GM19324 (cell line): Measurements from ENCODE around the gene PDE6G.
"Not testable (repeated sequence)": the region's sequence is repeated elsewhere in the genome, so short reads cannot be mapped to it uniquely, and the experiment has no call there.

Source experiments
- ATAC-seq: cut with Tn5 transposase; IDR thresholded peaks from one replicate; pipeline ENCODE4 v1.9.1; 2021; ENCODE audit warnings: mild to moderate bottlenecking, moderate library complexity; ENCODE audit not compliant: unreplicated experiment, low FRiP score

PDE6G gene

GRCh38 chr17:81638683-81639082, 17.7 kb downstream of the PDE6G start:
- no peak for ATAC-seq

GRCh38 chr17:81636505-81637288, 19.6 kb downstream of the PDE6G start, which contains the start of the genes NPLOC4 and TSPAN10:
Gene NPLOC4 (minus strand): TSS chr17:81637112. CDS start chr17:81636930, 182 bp downstream.
Gene TSPAN10 (plus strand): TSS chr17:81637196. CDS start chr17:81642413, 5,217 bp downstream.
- ATAC-seq: peak; percentile 89

- ATAC-seq: no peak
Observed at GRCh38 chr17:81635973-81636504, 20.3 kb downstream of the PDE6G start.

GRCh38 chr17:81635431-81635830, 20.9 kb downstream of the PDE6G start:
- ATAC-seq: no peak

- no peak for ATAC-seq
Observed at GRCh38 chr17:81631482-81631881, 24.9 kb downstream of the PDE6G start.

- ATAC-seq: no peak
Observed at GRCh38 chr17:81630274-81630673, 26.1 kb downstream of the PDE6G start.

- ATAC-seq: no peak
Observed at GRCh38 chr17:81621494-81622130, 34.7 kb downstream of the PDE6G start.

- not testable (repeated sequence) for ATAC-seq
Observed at GRCh38 chr17:81618307-81618706, 38.0 kb downstream of the PDE6G start.

GRCh38 chr17:81616877-81617276, 39.5 kb downstream of the PDE6G start:
- no peak for ATAC-seq

- no peak for ATAC-seq
Observed at GRCh38 chr17:81615401-81615930, 40.9 kb downstream of the PDE6G start.

GRCh38 chr17:81612172-81612970, 44.0 kb downstream of the PDE6G start:
- no peak for ATAC-seq

- no peak for ATAC-seq
Observed at GRCh38 chr17:81609541-81610311, 46.6 kb downstream of the PDE6G start.

GRCh38 chr17:81608605-81609004, 47.7 kb downstream of the PDE6G start:
- no peak for ATAC-seq

- ATAC-seq: no peak
Observed at GRCh38 chr17:81608082-81608481, 48.3 kb downstream of the PDE6G start.

GRCh38 chr17:81607431-81607830, 48.9 kb downstream of the PDE6G start:
- ATAC-seq: no peak

- no peak for ATAC-seq
Observed at GRCh38 chr17:81603846-81604610, 52.3 kb downstream of the PDE6G start.

GRCh38 chr17:81601525-81602120, 54.7 kb downstream of the PDE6G start:
- no peak for ATAC-seq
